Umbilical cord (tissue), 1 donor: ENCODE measurements around the gene TLNRD1. TPM values are rescaled to one million over a fixed set of nuclear protein-coding genes. Genes with fewer than 3 reads are reported as not detected.

Experiments
- total RNA-seq: library from RNA; depleted of rRNA; stranded (reverse); fragments of >200 nt; gene quantifications from one replicate; pipeline ENCODE4 v1.2.3, GENCODE V29; 2014; ENCODE audit warnings: low replicate concordance; ENCODE audit not compliant: insufficient read depth

The TLNRD1 gene
- total RNA-seq, 1 donor from 2014 or later, result 13.7 TPM

Other genes with a start within 250 kb of the TLNRD1 start
- 2.4 TPM for gene CEMIP, start 221.6 kb upstream of the TLNRD1 start, total RNA-seq
- 29.1 TPM for gene MESD, start 11.1 kb upstream of the TLNRD1 start, total RNA-seq
- gene CFAP161, start 133.3 kb downstream of the TLNRD1 start, total RNA-seq, result 0.96 TPM
- gene IL16, start 196.0 kb downstream of the TLNRD1 start, total RNA-seq, result 7.2 TPM